ENCODE results near the gene RHOT1.
"Not testable (repeated sequence)": the region's sequence is repeated elsewhere in the genome, so short reads cannot be mapped to it uniquely, and the experiment has no call there.

The RHOT1 gene

GRCh38 chr17:32126746-32127145 lies 15.6 kb upstream of the RHOT1 start:
- H3K27me3 ChIP-seq (replicated peaks) = no peaks in the 10 kb centered on the region
- in situ Hi-C loops (cut with HindIII; ENCODE audit: low pct_ligation_motif_present, low sequenced_read_pairs) = loop anchor here (25.0 kb wide), 1 partner anchor 114 kb away; the partner anchor contains the start of gene LRRC37B
- no peaks in the 10 kb centered on the region for H3K36me3 ChIP-seq (replicated peaks)
- no peak overlapping the region for H3K27ac ChIP-seq
- no peak overlapping the region for H3K4me3 ChIP-seq (ENCODE audit: low read depth, low read length)
- DNase-seq = no peak
- TF ChIP-seq, protein P1, sequence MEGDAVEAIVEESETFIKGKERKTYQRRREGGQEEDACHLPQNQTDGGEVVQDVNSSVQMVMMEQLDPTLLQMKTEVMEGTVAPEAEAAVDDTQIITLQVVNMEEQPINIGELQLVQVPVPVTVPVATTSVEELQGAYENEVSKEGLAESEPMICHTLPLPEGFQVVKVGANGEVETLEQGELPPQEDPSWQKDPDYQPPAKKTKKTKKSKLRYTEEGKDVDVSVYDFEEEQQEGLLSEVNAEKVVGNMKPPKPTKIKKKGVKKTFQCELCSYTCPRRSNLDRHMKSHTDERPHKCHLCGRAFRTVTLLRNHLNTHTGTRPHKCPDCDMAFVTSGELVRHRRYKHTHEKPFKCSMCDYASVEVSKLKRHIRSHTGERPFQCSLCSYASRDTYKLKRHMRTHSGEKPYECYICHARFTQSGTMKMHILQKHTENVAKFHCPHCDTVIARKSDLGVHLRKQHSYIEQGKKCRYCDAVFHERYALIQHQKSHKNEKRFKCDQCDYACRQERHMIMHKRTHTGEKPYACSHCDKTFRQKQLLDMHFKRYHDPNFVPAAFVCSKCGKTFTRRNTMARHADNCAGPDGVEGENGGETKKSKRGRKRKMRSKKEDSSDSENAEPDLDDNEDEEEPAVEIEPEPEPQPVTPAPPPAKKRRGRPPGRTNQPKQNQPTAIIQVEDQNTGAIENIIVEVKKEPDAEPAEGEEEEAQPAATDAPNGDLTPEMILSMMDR (IDR thresholded peaks at IDR 0.05; ENCODE audit: low read depth, low read length, missing control alignments) = no peak

DNA sequence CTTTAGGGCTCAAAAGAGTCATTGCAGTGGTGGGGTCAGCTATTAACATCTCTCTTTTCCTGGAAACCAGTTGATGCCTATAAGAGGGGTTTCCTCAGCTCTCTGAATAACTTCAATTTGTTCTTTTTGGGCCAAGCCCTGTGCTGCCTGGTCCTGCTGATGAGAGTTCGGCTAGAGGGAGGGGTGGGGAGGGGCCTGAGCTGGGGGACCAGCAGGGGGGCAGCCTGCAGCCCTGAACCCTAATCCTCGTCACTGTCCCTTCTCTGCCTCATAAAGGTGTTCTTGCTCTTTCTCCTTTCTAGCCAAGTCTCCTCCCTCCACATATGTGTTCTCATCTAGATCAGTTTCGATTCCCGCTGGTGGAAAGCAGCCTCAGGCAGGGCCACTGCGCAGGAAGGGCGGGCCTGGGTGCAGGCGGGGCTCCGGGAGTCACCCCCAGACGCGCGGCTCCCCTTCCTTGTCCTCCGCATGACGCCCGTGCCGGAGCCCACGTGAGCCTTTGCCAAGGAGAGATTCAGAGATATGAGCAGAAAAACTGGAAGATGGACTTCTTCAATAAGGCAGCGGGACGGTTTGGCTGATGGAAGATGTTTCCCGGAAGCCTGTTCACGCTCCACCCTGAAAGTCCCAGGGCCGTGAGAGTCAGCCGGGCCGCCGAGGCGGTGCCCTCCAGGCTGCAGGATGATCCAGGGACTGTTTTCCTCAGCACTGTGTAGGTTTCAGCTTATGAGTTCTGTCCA lies 15.0 kb upstream of the RHOT1 start:
- peak; percentile 75 for DNase-seq
- Histone ChIP-seq H3K27ac (peak overlapping the region; percentile 78), H3K4me3 (ENCODE audit: low read depth, low read length) (peak overlapping the region; percentile 74), H3K27me3 (replicated peaks) (no peaks in the 10 kb centered on the region), H3K36me3 (replicated peaks) (no peaks in the 10 kb centered on the region)
- TF ChIP-seq, protein P1 (IDR thresholded peaks at IDR 0.05; ENCODE audit: low read depth, low read length, missing control alignments) = no peak
- in situ Hi-C loops (cut with HindIII; ENCODE audit: low pct_ligation_motif_present, low sequenced_read_pairs) = loop anchor here (25.0 kb wide), 1 partner anchor 115 kb away; the partner anchor contains the start of gene LRRC37B

DNA sequence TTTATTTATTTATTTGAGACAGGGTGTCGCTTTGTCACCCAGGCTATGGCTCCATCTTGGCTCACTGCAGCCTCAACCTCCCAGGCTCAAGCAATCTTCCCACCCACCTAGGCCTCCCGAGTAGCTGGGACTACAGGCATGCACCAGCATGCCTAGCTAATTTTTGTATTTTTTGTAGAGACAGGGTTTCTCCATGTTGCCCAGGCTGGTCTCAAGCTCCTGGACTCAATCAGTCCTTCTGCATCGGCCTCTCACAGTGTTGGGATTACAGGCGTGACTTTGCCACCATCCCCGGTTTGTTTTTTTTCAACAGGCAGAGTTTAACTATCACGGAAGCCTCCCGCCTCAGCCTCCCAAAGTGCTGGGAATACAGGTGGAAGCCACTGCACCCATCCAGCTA lies 13.8 kb upstream of the RHOT1 start:
- peak overlapping the region; percentile 6 for H3K4me3 ChIP-seq (ENCODE audit: low read depth, low read length)
- H3K27ac ChIP-seq; H3K27me3 ChIP-seq (replicated peaks); DNase-seq; H3K36me3 ChIP-seq (replicated peaks): not testable (repeated sequence)
- in situ Hi-C loops (cut with HindIII; ENCODE audit: low pct_ligation_motif_present, low sequenced_read_pairs) = loop anchor here (25.0 kb wide), 1 partner anchor 116 kb away; the partner anchor contains the start of gene LRRC37B

- not testable (repeated sequence) for H3K36me3 ChIP-seq (replicated peaks); H3K27me3 ChIP-seq (replicated peaks); H3K4me3 ChIP-seq (ENCODE audit: low read depth, low read length); H3K27ac ChIP-seq
- DNase-seq = peak; percentile 66
- TF ChIP-seq, protein P1 (IDR thresholded peaks at IDR 0.05; ENCODE audit: low read depth, low read length, missing control alignments) = peak; percentile 28
- in situ Hi-C loops (cut with HindIII; ENCODE audit: low pct_ligation_motif_present, low sequenced_read_pairs) = loop anchor here (25.0 kb wide), 1 partner anchor 123 kb away; the partner anchor contains the start of gene LRRC37B
Observed at GRCh38 chr17:32135497-32136117, 6.7 kb upstream of the RHOT1 start.

GRCh38 chr17:32136856-32137255 lies 5.4 kb upstream of the RHOT1 start:
- no peak for DNase-seq
- TF ChIP-seq, protein P1 (IDR thresholded peaks at IDR 0.05; ENCODE audit: low read depth, low read length, missing control alignments) = no peak
- in situ Hi-C loops (cut with HindIII; ENCODE audit: low pct_ligation_motif_present, low sequenced_read_pairs) = loop anchor here (25.0 kb wide), 1 partner anchor 125 kb away; the partner anchor contains the start of gene LRRC37B
- no peaks in the 10 kb centered on the region for H3K36me3 ChIP-seq (replicated peaks)
- H3K27me3 ChIP-seq (replicated peaks) = no peaks in the 10 kb centered on the region
- H3K27ac ChIP-seq = no peak overlapping the region
- no peak overlapping the region for H3K4me3 ChIP-seq (ENCODE audit: low read depth, low read length)

GRCh38 chr17:32139504-32139903 lies 2.8 kb upstream of the RHOT1 start:
- not testable (repeated sequence) for DNase-seq; H3K4me3 ChIP-seq (ENCODE audit: low read depth, low read length); H3K27me3 ChIP-seq (replicated peaks); H3K36me3 ChIP-seq (replicated peaks); H3K27ac ChIP-seq
- in situ Hi-C loops (cut with HindIII; ENCODE audit: low pct_ligation_motif_present, low sequenced_read_pairs) = loop anchor here (25.0 kb wide), 1 partner anchor 127 kb away; the partner anchor contains the start of gene LRRC37B

Measured in brain microvascular endothelial cell (primary cell).